ENCODE data around the gene CEP85.
"Not testable (repeated sequence)": the region's sequence is repeated elsewhere in the genome, so short reads cannot be mapped to it uniquely, and the experiment has no call there.

The CEP85 gene

GRCh38 chr1:26221094-26221493, 12.9 kb upstream of the CEP85 start:
- DNase-seq (ENCODE audit: low read depth): no peak

GRCh38 chr1:26224606-26225005, 9.4 kb upstream of the CEP85 start:
- DNase-seq (ENCODE audit: low read depth): no peak

- peak; percentile 35 for DNase-seq (ENCODE audit: low read depth)
Measured at GRCh38 chr1:26225033-26225831, 8.8 kb upstream of the CEP85 start.

GRCh38 chr1:26230682-26231081, 3.3 kb upstream of the CEP85 start:
- DNase-seq (ENCODE audit: low read depth): not testable (repeated sequence)

- peak; percentile 37 for DNase-seq (ENCODE audit: low read depth)
Measured at GRCh38 chr1:26234644-26235370, 807 bp downstream of the CEP85 start.

GRCh38 chr1:26237230-26237966, 3.4 kb downstream of the CEP85 start:
- DNase-seq (ENCODE audit: low read depth): peak; percentile 15

GRCh38 chr1:26239936-26240335, 5.9 kb downstream of the CEP85 start:
- DNase-seq (ENCODE audit: low read depth): peak; percentile 61

GRCh38 chr1:26252718-26253117, 18.7 kb downstream of the CEP85 start:
- no peak for DNase-seq (ENCODE audit: low read depth)

- DNase-seq (ENCODE audit: low read depth): no peak
Measured at GRCh38 chr1:26254404-26254803, 20.4 kb downstream of the CEP85 start.

GRCh38 chr1:26257222-26257621, 23.2 kb downstream of the CEP85 start:
- no peak for DNase-seq (ENCODE audit: low read depth)

GRCh38 chr1:26259005-26259404, 25.0 kb downstream of the CEP85 start:
- DNase-seq (ENCODE audit: low read depth): no peak

GRCh38 chr1:26259578-26259977, 25.6 kb downstream of the CEP85 start:
- DNase-seq (ENCODE audit: low read depth): no peak

GRCh38 chr1:26263212-26263611, 29.2 kb downstream of the CEP85 start:
- no peak for DNase-seq (ENCODE audit: low read depth)

GRCh38 chr1:26265405-26265804, 31.4 kb downstream of the CEP85 start:
- DNase-seq (ENCODE audit: low read depth): no peak

GRCh38 chr1:26268290-26269197, 34.5 kb downstream of the CEP85 start:
- no peak for DNase-seq (ENCODE audit: low read depth)

- DNase-seq (ENCODE audit: low read depth): no peak
Measured at GRCh38 chr1:26269198-26269550, 35.2 kb downstream of the CEP85 start.

GRCh38 chr1:26274801-26275425, 40.9 kb downstream of the CEP85 start:
- no peak for DNase-seq (ENCODE audit: low read depth)

GRCh38 chr1:26275580-26276431, 41.8 kb downstream of the CEP85 start:
- peak; percentile 98 for DNase-seq (ENCODE audit: low read depth)

GRCh38 chr1:26276432-26276838, 42.4 kb downstream of the CEP85 start:
- no peak for DNase-seq (ENCODE audit: low read depth)

GRCh38 chr1:26277261-26277661, 43.3 kb downstream of the CEP85 start:
- no peak for DNase-seq (ENCODE audit: low read depth)

Data from EH (cell line).